GM13976 (cell line): Measurements from ENCODE around the gene NPAS3.

Experiments
- DNase-seq: peaks from one replicate; pipeline ENCODE4 v3.0.0; 2012; ENCODE audit warnings: low spot score
- in situ Hi-C: fragments of 300-500 bp; cut with MboI; formaldehyde crosslinking; loops from one replicate; pipeline ENCODE4 v1.12.0; 2022; ENCODE audit warnings: low sequenced_read_pairs, mixed read lengths, inconsistent platforms; ENCODE audit not compliant: unreplicated experiment
- TF ChIP-seq, protein P1 (sequence below): IDR thresholded peaks from 2 replicates; pipeline ENCODE4 v1.5.1; 2012; ENCODE audit warnings: borderline replicate concordance, mild to moderate bottlenecking; ENCODE audit not compliant: insufficient read depth; ENCODE audit errors: extremely low read depth, missing control alignments, control extremely low read depth

Gene NPAS3

DNA sequence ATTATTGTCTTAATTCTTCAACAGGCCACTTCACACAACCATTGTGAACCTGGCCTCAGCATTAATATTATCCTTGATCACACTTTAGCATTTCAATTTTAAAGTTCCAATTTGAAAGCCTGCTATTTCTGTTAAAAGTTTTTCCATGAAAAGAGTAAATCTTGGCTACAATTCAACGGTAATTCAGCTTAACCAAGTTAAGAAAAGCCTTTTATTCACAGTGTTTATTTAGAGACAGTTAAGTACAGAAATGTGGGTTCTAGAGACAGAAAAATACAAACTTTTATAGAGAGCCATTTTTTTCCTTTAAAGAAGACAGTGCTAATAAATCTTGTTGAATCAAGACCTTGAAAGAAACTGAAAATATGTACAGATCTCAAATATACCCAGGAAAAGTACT is 103.9 kb downstream of the NPAS3 start:
- in situ Hi-C loops = no loop called here
- TF ChIP-seq, protein P1, sequence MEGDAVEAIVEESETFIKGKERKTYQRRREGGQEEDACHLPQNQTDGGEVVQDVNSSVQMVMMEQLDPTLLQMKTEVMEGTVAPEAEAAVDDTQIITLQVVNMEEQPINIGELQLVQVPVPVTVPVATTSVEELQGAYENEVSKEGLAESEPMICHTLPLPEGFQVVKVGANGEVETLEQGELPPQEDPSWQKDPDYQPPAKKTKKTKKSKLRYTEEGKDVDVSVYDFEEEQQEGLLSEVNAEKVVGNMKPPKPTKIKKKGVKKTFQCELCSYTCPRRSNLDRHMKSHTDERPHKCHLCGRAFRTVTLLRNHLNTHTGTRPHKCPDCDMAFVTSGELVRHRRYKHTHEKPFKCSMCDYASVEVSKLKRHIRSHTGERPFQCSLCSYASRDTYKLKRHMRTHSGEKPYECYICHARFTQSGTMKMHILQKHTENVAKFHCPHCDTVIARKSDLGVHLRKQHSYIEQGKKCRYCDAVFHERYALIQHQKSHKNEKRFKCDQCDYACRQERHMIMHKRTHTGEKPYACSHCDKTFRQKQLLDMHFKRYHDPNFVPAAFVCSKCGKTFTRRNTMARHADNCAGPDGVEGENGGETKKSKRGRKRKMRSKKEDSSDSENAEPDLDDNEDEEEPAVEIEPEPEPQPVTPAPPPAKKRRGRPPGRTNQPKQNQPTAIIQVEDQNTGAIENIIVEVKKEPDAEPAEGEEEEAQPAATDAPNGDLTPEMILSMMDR = no peak
- DNase-seq = no peak

DNA sequence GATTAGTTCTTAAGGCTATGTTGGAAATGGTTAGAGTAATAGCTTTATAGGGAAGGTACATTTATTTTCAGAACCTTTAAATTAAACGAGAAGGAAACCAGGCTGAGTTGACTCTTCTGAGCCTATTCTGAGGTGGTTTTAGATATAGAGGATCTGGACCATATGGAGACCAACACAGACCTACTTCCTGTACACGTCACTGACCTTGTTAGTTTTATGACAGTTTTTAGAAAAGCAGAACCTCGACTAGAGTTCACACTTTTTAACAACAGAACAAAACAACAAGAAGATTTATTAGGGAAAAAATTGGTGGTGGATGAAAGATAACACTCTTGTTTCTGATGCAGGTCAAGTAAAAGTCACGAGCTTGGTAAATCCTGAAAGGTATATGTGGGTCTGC is 107.1 kb downstream of the NPAS3 start:
- in situ Hi-C loops = no loop called here
- DNase-seq = no peak
- TF ChIP-seq, protein P1 = no peak

DNA sequence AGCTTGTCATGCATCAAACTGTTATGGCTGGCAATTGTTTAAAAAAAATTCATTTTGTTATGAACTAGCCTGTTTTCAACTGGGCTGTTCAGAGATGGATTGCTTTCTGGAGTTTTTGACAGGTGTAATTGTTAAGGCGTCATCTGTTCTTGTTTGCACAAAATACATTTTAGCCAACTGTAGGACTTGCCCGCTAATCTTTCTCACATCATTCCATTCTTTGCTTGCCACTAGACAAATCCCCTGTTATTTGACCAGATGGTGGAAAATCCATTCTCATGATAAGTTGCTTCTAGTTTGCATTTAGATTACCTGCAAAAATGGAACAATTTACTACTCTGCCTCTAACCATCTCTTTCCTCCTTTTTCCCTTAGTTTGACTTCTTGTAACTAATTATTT is 114.3 kb downstream of the NPAS3 start:
- TF ChIP-seq, protein P1 = no peak
- no peak for DNase-seq

DNA sequence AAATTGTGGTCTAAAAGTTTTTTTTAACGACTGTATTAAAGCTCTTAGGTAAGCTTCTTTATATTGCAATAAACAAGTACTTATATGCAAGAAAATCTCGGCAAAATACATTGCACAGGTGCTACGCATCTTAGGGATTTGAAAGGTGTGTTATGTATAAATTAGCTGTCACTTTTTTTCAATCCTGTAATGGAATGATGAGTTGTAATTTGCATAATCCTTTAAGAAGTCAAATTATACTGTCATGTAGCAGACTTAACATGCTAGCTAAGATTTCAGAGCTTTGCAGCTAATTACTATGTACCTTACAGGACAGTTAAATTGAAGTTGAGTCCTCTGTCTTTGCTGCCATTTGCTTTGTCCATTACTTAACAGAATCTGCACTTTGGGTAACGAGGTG is 117.5 kb downstream of the NPAS3 start:
- no peak for DNase-seq
- in situ Hi-C loops = no loop called here
- TF ChIP-seq, protein P1 = no peak

More for the DNA sequence above, 114.3 kb downstream of the NPAS3 start:
- in situ Hi-C loops = no loop called here

DNA sequence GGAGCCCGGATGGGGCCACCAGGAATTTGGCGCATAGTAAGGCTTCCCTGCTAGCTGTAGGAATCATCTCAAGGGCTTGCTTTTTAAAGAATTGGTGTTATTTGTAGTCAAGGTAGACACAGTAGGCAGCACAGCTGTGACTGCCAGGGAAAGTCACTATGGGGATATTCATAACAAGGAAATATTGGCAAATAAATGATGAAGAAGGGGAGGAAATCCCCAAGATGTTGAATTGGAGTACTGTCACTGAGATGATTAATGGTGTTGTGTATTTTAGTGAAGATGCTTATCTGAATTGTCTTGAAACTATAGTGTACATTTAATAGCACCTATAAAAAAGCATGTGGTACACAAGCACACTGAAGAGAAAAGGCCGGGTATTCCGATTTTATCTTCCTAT is 118.9 kb downstream of the NPAS3 start:
- DNase-seq = no peak
- in situ Hi-C loops = no loop called here
- TF ChIP-seq, protein P1 = no peak

DNA sequence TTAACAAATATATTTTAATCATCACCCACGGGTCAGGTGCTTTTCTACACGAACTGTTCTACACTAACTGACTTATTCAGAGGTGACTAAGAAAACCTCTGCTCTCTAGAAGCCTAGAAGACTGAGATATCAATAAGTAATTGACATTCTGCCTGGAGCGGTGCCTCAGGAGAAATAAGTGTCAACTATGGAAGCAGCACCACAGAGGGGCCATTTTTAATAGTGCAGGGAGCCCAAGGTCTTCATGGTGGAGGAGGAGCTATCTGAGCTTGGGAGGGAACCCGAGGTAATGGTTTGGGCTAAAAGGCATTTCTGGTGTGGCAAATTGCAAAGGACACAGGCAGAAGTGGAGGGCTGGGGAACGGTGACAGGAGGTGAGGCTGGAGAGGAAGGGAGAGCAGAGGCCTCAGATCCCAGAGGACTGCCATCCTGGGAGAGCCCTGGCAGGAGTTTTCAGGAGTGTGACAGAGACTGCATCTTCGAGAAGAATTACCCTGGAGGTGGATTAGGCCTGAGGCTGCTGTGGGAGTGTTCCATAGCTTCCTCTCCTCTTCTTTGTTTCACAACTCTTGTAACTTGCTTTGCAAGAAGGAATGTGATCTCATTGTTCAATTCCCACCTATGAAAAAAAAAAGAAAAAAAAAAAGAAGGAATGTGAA is 123.1 kb downstream of the NPAS3 start:
- TF ChIP-seq, protein P1 = no peak
- in situ Hi-C loops = no loop called here
- no peak for DNase-seq
